ENCODE data around the gene PRUNE2.

The PRUNE2 gene

GRCh38 chr9:76846297-76846696, 59.6 kb downstream of the PRUNE2 start:
- no peak for ATAC-seq (ENCODE audit: low read depth)
- TF ChIP-seq CTCF (IDR thresholded peaks at IDR 0.05; ENCODE audit: poor library complexity, severe bottlenecking) = no peak

GRCh38 chr9:76845254-76845653, 60.7 kb downstream of the PRUNE2 start:
- no peaks in the 10 kb centered on the region for H3K9me3 ChIP-seq (ENCODE audit: severe bottlenecking)
- DNase-seq (ENCODE audit: low spot score) (no peak), ATAC-seq (ENCODE audit: low read depth) (no peak)
- no peaks in the 10 kb centered on the region for H3K36me3 ChIP-seq (ENCODE audit: low read depth)
- no peak overlapping the region for H3K4me3 ChIP-seq (ENCODE audit: severe bottlenecking)
- H3K27me3 ChIP-seq (ENCODE audit: insufficient read depth, poor library complexity, severe bottlenecking) = no peaks in the 10 kb centered on the region
- TF ChIP-seq CTCF (IDR thresholded peaks at IDR 0.05; ENCODE audit: poor library complexity, severe bottlenecking) = no peak
- H3K4me1 ChIP-seq (ENCODE audit: insufficient read depth, poor library complexity, severe bottlenecking) = no peaks in the 10 kb centered on the region
- H3K27ac ChIP-seq (ENCODE audit: poor library complexity, severe bottlenecking) = no peak overlapping the region

More at GRCh38 chr9:76846297-76846696, 59.6 kb downstream of the PRUNE2 start:
- Histone ChIP-seq H3K4me3 (ENCODE audit: severe bottlenecking) (no peak overlapping the region), H3K27ac (ENCODE audit: poor library complexity, severe bottlenecking) (no peak overlapping the region), H3K36me3 (ENCODE audit: low read depth) (no peaks in the 10 kb centered on the region), H3K27me3 (ENCODE audit: insufficient read depth, poor library complexity, severe bottlenecking) (no peaks in the 10 kb centered on the region), H3K9me3 (ENCODE audit: severe bottlenecking) (no peaks in the 10 kb centered on the region), H3K4me1 (ENCODE audit: insufficient read depth, poor library complexity, severe bottlenecking) (no peaks in the 10 kb centered on the region)
- no peak for DNase-seq (ENCODE audit: low spot score)

GRCh38 chr9:76835571-76836283, 70.2 kb downstream of the PRUNE2 start:
- ATAC-seq (ENCODE audit: low read depth) (peak; percentile 85), DNase-seq (ENCODE audit: low spot score) (no peak)
- Histone ChIP-seq H3K27me3 (ENCODE audit: insufficient read depth, poor library complexity, severe bottlenecking) (no peaks in the 10 kb centered on the region), H3K4me3 (ENCODE audit: severe bottlenecking) (no peak overlapping the region), H3K36me3 (ENCODE audit: low read depth) (no peaks in the 10 kb centered on the region), H3K9me3 (ENCODE audit: severe bottlenecking) (no peaks in the 10 kb centered on the region), H3K4me1 (ENCODE audit: insufficient read depth, poor library complexity, severe bottlenecking) (peaks cover 7% of the 10 kb centered on the region), H3K27ac (ENCODE audit: poor library complexity, severe bottlenecking) (peak overlapping the region; percentile 2)
- TF ChIP-seq CTCF (IDR thresholded peaks at IDR 0.05; ENCODE audit: poor library complexity, severe bottlenecking) = no peak

- no peak for TF ChIP-seq CTCF (IDR thresholded peaks at IDR 0.05; ENCODE audit: poor library complexity, severe bottlenecking)
- no peaks in the 10 kb centered on the region for H3K36me3 ChIP-seq (ENCODE audit: low read depth)
- H3K27ac ChIP-seq (ENCODE audit: poor library complexity, severe bottlenecking) = no peak overlapping the region
- H3K27me3 ChIP-seq (ENCODE audit: insufficient read depth, poor library complexity, severe bottlenecking) = no peaks in the 10 kb centered on the region
- DNase-seq (ENCODE audit: low spot score) = no peak
- H3K9me3 ChIP-seq (ENCODE audit: severe bottlenecking) = no peaks in the 10 kb centered on the region
- H3K4me1 ChIP-seq (ENCODE audit: insufficient read depth, poor library complexity, severe bottlenecking) = no peaks in the 10 kb centered on the region
- H3K4me3 ChIP-seq (ENCODE audit: severe bottlenecking) = no peak overlapping the region
- no peak for ATAC-seq (ENCODE audit: low read depth)
Measured at GRCh38 chr9:76828447-76828846, 77.5 kb downstream of the PRUNE2 start.

Measured in RWPE2 (cell line).